ENCODE measurements around the gene LTC4S.
"Not testable (repeated sequence)": the region's sequence is repeated elsewhere in the genome, so short reads cannot be mapped to it uniquely, and the experiment has no call there.

The LTC4S gene

GRCh38 chr5:179827680-179828079 lies 33.9 kb downstream of the LTC4S start:
- no peak for DNase-seq

GRCh38 chr5:179828756-179829421 lies 35.1 kb downstream of the LTC4S start:
- DNase-seq = no peak

GRCh38 chr5:179829732-179830435 lies 36.1 kb downstream of the LTC4S start:
- DNase-seq = no peak

GRCh38 chr5:179830818-179831468 lies 37.2 kb downstream of the LTC4S start:
- DNase-seq = no peak

GRCh38 chr5:179832039-179832745 lies 38.4 kb downstream of the LTC4S start:
- DNase-seq = no peak

- no peak for DNase-seq
These were observed 39.4 kb downstream of the LTC4S start for GRCh38 chr5:179833056-179833708.

- no peak for DNase-seq
These were observed 39.9 kb downstream of the LTC4S start for GRCh38 chr5:179833709-179834070.

- DNase-seq = no peak
These were observed 40.3 kb downstream of the LTC4S start for GRCh38 chr5:179834120-179834519.

GRCh38 chr5:179834871-179835270 lies 41.1 kb downstream of the LTC4S start:
- DNase-seq = not testable (repeated sequence)

- no peak for DNase-seq
These were observed 42.6 kb downstream of the LTC4S start for GRCh38 chr5:179836225-179837019.

GRCh38 chr5:179837076-179838011 lies 43.6 kb downstream of the LTC4S start:
- DNase-seq = no peak

GRCh38 chr5:179839328-179840256 lies 45.8 kb downstream of the LTC4S start:
- DNase-seq = no peak

- no peak for DNase-seq
These were observed 46.5 kb downstream of the LTC4S start for GRCh38 chr5:179840321-179840720.

GRCh38 chr5:179840766-179841165 lies 47.0 kb downstream of the LTC4S start:
- no peak for DNase-seq

- DNase-seq = no peak
These were observed 47.8 kb downstream of the LTC4S start for GRCh38 chr5:179841621-179842020.
